Endothelial cell of umbilical vein (primary cell): Measurements from ENCODE around the gene CYP4F8. TPM values are rescaled to one million over a fixed set of nuclear protein-coding genes. Genes with fewer than 3 reads are reported as not detected.

Experiments
- BruUV-seq: library from RNA; stranded (reverse); fragments of 400-500 nt; replicated peaks from 2 replicates; lab custom pipeline; 2021; lab: Mats Ljungman, UMichigan
- CTCF ChIA-PET: fragments of 300-600, 350-600 bp; sonication (Branson Sonifier 250); formaldehyde crosslinking; loops from one replicate; lab custom pipeline; 2021; ENCODE audit warnings: antibody characterized with exemption, inconsistent platforms; lab: Charles Lee
- POLR2A ChIA-PET: fragments of 300-600, 350-600 bp; sonication (Branson Sonifier 250); formaldehyde crosslinking; loops from one replicate; lab custom pipeline; 2021; ENCODE audit warnings: antibody characterized with exemption, inconsistent platforms; lab: Charles Lee
- DNase-seq: peaks from one replicate; pipeline ENCODE4 v3.0.0-alpha.2; 2011; ENCODE audit warnings: low read depth, low spot score
- FAIRE-seq: peaks from 2 replicates; lab custom pipeline; 2011; peaks lifted over from hg19 to GRCh38; lab: Jason Lieb, UNC
- H2AFZ ChIP-seq: 2 replicates; pipeline ENCODE4 v1.6.0; 2012; ENCODE audit warnings: low read depth, low read length, control low read depth, inconsistent platforms
- H3K27ac ChIP-seq: 2 replicates; pipeline ENCODE4 v1.5.1; 2011; ENCODE audit warnings: low read depth, mild to moderate bottlenecking, control low read depth, low read length, moderate library complexity; ENCODE audit not compliant: insufficient read depth
- H3K27me3 ChIP-seq, 2 experiments: 2 replicates each; pipeline versions ENCODE4 v1.6.0 to v1.6.1; 2011; ENCODE audit warnings: low read length in 2 of 2, mixed read lengths in 1 of 2; ENCODE audit not compliant: control insufficient read depth in 2 of 2, insufficient read depth in 2 of 2
- H3K36me3 ChIP-seq, 2 experiments: 2 replicates in 1 of 2; 3 replicates in 1 of 2; pipeline ENCODE4 v1.5.1; 2011; ENCODE audit warnings: low read length in 2 of 2, mild to moderate bottlenecking in 1 of 2, moderate library complexity in 1 of 2; ENCODE audit not compliant: control insufficient read depth in 2 of 2, insufficient read depth in 2 of 2; ENCODE audit errors: extremely low read depth in 1 of 2
- H3K4me1 ChIP-seq: 3 replicates; pipeline ENCODE4 v1.5.1; 2011; ENCODE audit warnings: mild to moderate bottlenecking, low read length; ENCODE audit not compliant: control insufficient read depth, insufficient read depth; ENCODE audit errors: extremely low read depth
- H3K4me2 ChIP-seq: 2 replicates; pipeline ENCODE4 v1.6.1; 2011; ENCODE audit warnings: low read length, control low read depth, mixed read lengths; ENCODE audit not compliant: insufficient read depth
- H3K4me3 ChIP-seq, 3 experiments: fragments of 200-600 bp in 1 of 3; sonication (generic), shearing (Covaris generic) in 1 of 3; replicated peaks in 1 of 3; 2 replicates each; pipeline ENCODE4 v1.5.1; 2011 to 2016; ENCODE audit warnings: control low read depth in 3 of 3, low read length in 3 of 3, mild to moderate bottlenecking in 2 of 3, inconsistent platforms in 1 of 3, low read depth in 1 of 3, moderate library complexity in 1 of 3; ENCODE audit not compliant: insufficient read depth in 1 of 3
- H3K79me2 ChIP-seq: 2 replicates; pipeline ENCODE4 v1.6.0; 2012; ENCODE audit warnings: low read length, inconsistent platforms; ENCODE audit not compliant: control insufficient read depth, insufficient read depth
- H3K9ac ChIP-seq: replicated peaks from 2 replicates; pipeline ENCODE3; 2011; ENCODE audit warnings: low read length, control low read depth; ENCODE audit not compliant: insufficient read depth; ENCODE audit errors: extremely low read depth
- H3K9me1 ChIP-seq: replicated peaks from 3 replicates; pipeline ENCODE4 v1.6.0; 2011; ENCODE audit warnings: mild to moderate bottlenecking, low read length; ENCODE audit not compliant: control insufficient read depth, insufficient read depth; ENCODE audit errors: extremely low read depth
- H3K9me3 ChIP-seq: replicated peaks from 2 replicates; pipeline ENCODE4 v1.5.1; 2012; ENCODE audit warnings: low read length, inconsistent platforms; ENCODE audit not compliant: control insufficient read depth, insufficient read depth
- H4K20me1 ChIP-seq: replicated peaks from 2 replicates; pipeline ENCODE3; 2011; ENCODE audit warnings: mild to moderate bottlenecking, low read length; ENCODE audit not compliant: control insufficient read depth, insufficient read depth; ENCODE audit errors: extremely low read depth
- CTCF ChIP-seq, 2 donors: IDR thresholded peaks; 1 replicate in 1 of 2; 2 replicates in 1 of 2; pipeline ENCODE4 v1.5.1; 2011; ENCODE audit warnings: low read length in 2 of 2, mild to moderate bottlenecking in 2 of 2, moderate library complexity in 2 of 2, control low read depth in 1 of 2, inconsistent platforms in 1 of 2, low read depth in 1 of 2; ENCODE audit not compliant: insufficient read depth in 1 of 2; ENCODE audit errors: extremely low read depth in 1 of 2
- EZH2 ChIP-seq: IDR thresholded peaks from 2 replicates; pipeline ENCODE4 v1.6.1; 2012; ENCODE audit warnings: borderline replicate concordance, low read depth, mild to moderate bottlenecking, moderate library complexity, low read length, inconsistent platforms; ENCODE audit not compliant: severe bottlenecking
- FOS ChIP-seq: IDR thresholded peaks from 2 replicates; pipeline ENCODE4 v1.6.1; 2011; ENCODE audit warnings: mild to moderate bottlenecking, low read length, moderate library complexity, borderline replicate concordance; ENCODE audit not compliant: insufficient read depth
- GATA2 ChIP-seq: IDR thresholded peaks from 2 replicates; pipeline ENCODE4 v1.7.0; 2011; ENCODE audit warnings: low read depth, mild to moderate bottlenecking, moderate library complexity, mixed read lengths, low read length; ENCODE audit not compliant: insufficient read length, insufficient read depth
- MAX ChIP-seq: IDR thresholded peaks from 2 replicates; pipeline ENCODE4 v1.6.1; 2011; ENCODE audit not compliant: insufficient read depth, insufficient read length
- POLR2A ChIP-seq: IDR thresholded peaks from 2 replicates; pipeline ENCODE4 v1.6.1; 2012; ENCODE audit warnings: low read depth, mild to moderate bottlenecking, control low read depth, low read length
- POLR2AphosphoS5 ChIP-seq: IDR thresholded peaks from 2 replicates; pipeline ENCODE4 v1.6.1; 2012; ENCODE audit warnings: low read depth, mild to moderate bottlenecking, control low read depth, low read length, moderate library complexity; ENCODE audit not compliant: insufficient read depth
- dilution Hi-C: fragments of 300-500 bp; cut with MboI; formaldehyde crosslinking; loops from one replicate; pipeline ENCODE4 v1.15.0; 2019; ENCODE audit warnings: low sequenced_read_pairs; ENCODE audit not compliant: extremely low pct_ligation_motif_present
- intact Hi-C: fragments of 100-400 bp; cut with micrococcal nuclease; formaldehyde crosslinking; loops from one replicate; pipeline ENCODE4 v1.10.0; 2022
- polyA plus RNA-seq, 4 experiments: library from polyadenylated mRNA; depleted of rRNA in 3 of 4; stranded (reverse) in 3 of 4; unstranded in 1 of 4; fragments of >200 nt; gene quantifications; 2 replicates each; pipeline versions ENCODE4 v1.2.1 to v1.2.3, GENCODE V29; 2011 to 2012; ENCODE audit warnings: missing spikeins in 1 of 4
- total RNA-seq: library from RNA; stranded (reverse); gene quantifications from 2 replicates; pipeline ENCODE4 v1.2.3, GENCODE V29; 2021

The CYP4F8 gene
- total and polyA plus RNA-seq, 2 donors (not counting 3 experiments of a cell fraction or from before 2014, with no cell fraction given): not detected

- H3K9ac ChIP-seq: no peak overlapping the region
- CTCF ChIA-PET: no interaction called here
- H3K27ac ChIP-seq: no peak overlapping the region
- no peak overlapping the region for H2AFZ ChIP-seq
- no peaks in the 10 kb centered on the region for H3K9me3 ChIP-seq
- no peak for DNase-seq
- H3K27me3 ChIP-seq: no peaks in the 10 kb centered on the region
- no peaks in the 10 kb centered on the region for H3K4me1 ChIP-seq
- no peak overlapping the region for H3K4me3 ChIP-seq
- no peak for TF ChIP-seq CTCF (IDR thresholded peaks at IDR 0.05; ENCODE audit: extremely low read depth in 1 of 2, insufficient read depth in 1 of 2, low read depth in 1 of 2, low read length in 2 of 2)
- POLR2A ChIA-PET: no interaction called here
- no peak for FAIRE-seq
- H4K20me1 ChIP-seq: no peaks in the 10 kb centered on the region
- H3K9me1 ChIP-seq: no peaks in the 10 kb centered on the region
- intact Hi-C loops (no loop called here), dilution Hi-C loops (no loop called here)
- H3K79me2 ChIP-seq: no peaks in the 10 kb centered on the region
- BruUV-seq: no TSS peak
- H3K4me2 ChIP-seq: no peak overlapping the region
- H3K36me3 ChIP-seq: no peaks in the 10 kb centered on the region
These were observed 38.4 kb upstream of the CYP4F8 start for GRCh38 chr19:15576526-15577156.

- Histone ChIP-seq H3K9me1 (no peaks in the 10 kb centered on the region), H3K9ac (no peak overlapping the region), H3K4me3 (no peak overlapping the region), H3K79me2 (no peaks in the 10 kb centered on the region), H3K4me2 (no peak overlapping the region), H3K9me3 (no peaks in the 10 kb centered on the region), H3K4me1 (no peaks in the 10 kb centered on the region), H3K36me3 (no peaks in the 10 kb centered on the region), H2AFZ (no peak overlapping the region), H4K20me1 (no peaks in the 10 kb centered on the region), H3K27me3 (no peaks in the 10 kb centered on the region), H3K27ac (no peak overlapping the region)
- no peak for TF ChIP-seq FOS
- TF ChIP-seq POLR2A: no peak
- no peak for TF ChIP-seq GATA2
- TF ChIP-seq MAX: no peak
- no peak for TF ChIP-seq POLR2AphosphoS5
- no peak for TF ChIP-seq EZH2
- no TSS peak for BruUV-seq
- DNase-seq (no peak), FAIRE-seq (no peak)
- POLR2A ChIA-PET: no interaction called here
- dilution Hi-C loops (no loop called here), intact Hi-C loops (no loop called here)
- CTCF ChIA-PET: no interaction called here
These were observed 37.7 kb upstream of the CYP4F8 start for GRCh38 chr19:15577184-15577771.
